ENCODE data around the gene ALAS2. TPM values are rescaled to one million over a fixed set of nuclear protein-coding genes. Genes with fewer than 3 reads are reported as not detected.

Gene ALAS2
- total and polyA plus RNA-seq, 2 donors from 2014 or later: 0.79 TPM; not detected in 1

GRCh38 chrX:55007656-55008055 is 23.1 kb downstream of the ALAS2 start:
- no peak for FAIRE-seq
- Histone ChIP-seq H3K36me3 (ENCODE audit: control insufficient read depth in 2 of 3, insufficient read depth in 3 of 3, low read length in 3 of 3) (peaks cover 2 to 18% (median 6%) of the 10 kb centered on the region in 3 donors), H3K27ac (ENCODE audit: low read depth in 2 of 2, low read length in 2 of 2) (peak overlapping the region; percentile 51 to 60), H3K9me3 (ENCODE audit: control insufficient read depth in 2 of 3, insufficient read depth in 1 of 3, low read length in 3 of 3) (peaks cover 0 to 1% (median 0%) of the 10 kb centered on the region in 3 donors), H3K27me3 (ENCODE audit: control insufficient read depth, insufficient read depth, low read length) (no peaks in the 10 kb centered on the region), H3K4me3 (ENCODE audit: low read length in 3 of 3) (no peak overlapping the region), H3K4me1 (ENCODE audit: control insufficient read depth in 2 of 3, insufficient read depth in 2 of 3, low read depth in 1 of 3, low read length in 3 of 3) (peaks cover 0 to 2% (median 0%) of the 10 kb centered on the region in 3 donors), H3K9ac (ENCODE audit: low read length in 3 of 3) (no peak overlapping the region)
- intact Hi-C loops (cut with DNase I): no loop called here
- no peak for TF ChIP-seq CTCF (IDR thresholded peaks at IDR 0.05; ENCODE audit: borderline replicate concordance, extremely low read depth, insufficient read depth)
- no peak for DNase-seq

- no peak for TF ChIP-seq CTCF (IDR thresholded peaks at IDR 0.05; ENCODE audit: borderline replicate concordance, extremely low read depth, insufficient read depth)
- Histone ChIP-seq H3K9ac (ENCODE audit: low read length in 3 of 3) (no peak overlapping the region), H3K27ac (ENCODE audit: low read depth in 2 of 2, low read length in 2 of 2) (no peak overlapping the region), H3K9me3 (ENCODE audit: control insufficient read depth in 2 of 3, insufficient read depth in 1 of 3, low read length in 3 of 3) (peaks cover 0 to 1% (median 0%) of the 10 kb centered on the region in 3 donors), H3K4me3 (ENCODE audit: low read length in 3 of 3) (no peak overlapping the region), H3K4me1 (ENCODE audit: control insufficient read depth in 2 of 3, insufficient read depth in 2 of 3, low read depth in 1 of 3, low read length in 3 of 3) (peaks cover 0 to 2% (median 0%) of the 10 kb centered on the region in 3 donors), H3K27me3 (ENCODE audit: control insufficient read depth, insufficient read depth, low read length) (no peaks in the 10 kb centered on the region), H3K36me3 (ENCODE audit: control insufficient read depth in 2 of 3, insufficient read depth in 3 of 3, low read length in 3 of 3) (peaks cover 2 to 20% (median 6%) of the 10 kb centered on the region in 3 donors)
- DNase-seq (no peak), FAIRE-seq (no peak)
- intact Hi-C loops (cut with DNase I): no loop called here
Observed at GRCh38 chrX:55006827-55007621, 23.8 kb downstream of the ALAS2 start.

- no peak for FAIRE-seq
- no peak for TF ChIP-seq CTCF (IDR thresholded peaks at IDR 0.05; ENCODE audit: borderline replicate concordance, extremely low read depth, insufficient read depth)
- no peak overlapping the region for H3K4me3 ChIP-seq (ENCODE audit: low read length in 3 of 3)
- peaks cover 0 to 2% (median 0%) of the 10 kb centered on the region in 3 donors for H3K4me1 ChIP-seq (ENCODE audit: control insufficient read depth in 2 of 3, insufficient read depth in 2 of 3, low read depth in 1 of 3, low read length in 3 of 3)
- no peak for DNase-seq
- H3K36me3 ChIP-seq (ENCODE audit: control insufficient read depth in 2 of 3, insufficient read depth in 3 of 3, low read length in 3 of 3): peaks cover 2 to 20% (median 6%) of the 10 kb centered on the region in 3 donors
- peaks cover 0 to 1% (median 0%) of the 10 kb centered on the region in 3 donors for H3K9me3 ChIP-seq (ENCODE audit: control insufficient read depth in 2 of 3, insufficient read depth in 1 of 3, low read length in 3 of 3)
- H3K27ac ChIP-seq (ENCODE audit: low read depth in 2 of 2, low read length in 2 of 2): no peak overlapping the region
- intact Hi-C loops (cut with DNase I): no loop called here
- no peak overlapping the region for H3K9ac ChIP-seq (ENCODE audit: low read length in 3 of 3)
- no peaks in the 10 kb centered on the region for H3K27me3 ChIP-seq (ENCODE audit: control insufficient read depth, insufficient read depth, low read length)
Observed at GRCh38 chrX:55005256-55005655, 25.5 kb downstream of the ALAS2 start.
